ELR (cell line): ENCODE data around the gene CLDN19.

Experiments
- DNase-seq: peaks from one replicate; pipeline ENCODE4 v3.0.0-alpha.2; 2015; ENCODE audit warnings: low read depth

The CLDN19 gene

GRCh38 chr1:42700006-42700405 lies 40.0 kb downstream of the CLDN19 start:
- DNase-seq = peak; percentile 47

GRCh38 chr1:42698081-42698813 lies 41.8 kb downstream of the CLDN19 start:
- no peak for DNase-seq

- no peak for DNase-seq
Observed at GRCh38 chr1:42692911-42693310, 47.1 kb downstream of the CLDN19 start.

GRCh38 chr1:42692461-42692860 lies 47.6 kb downstream of the CLDN19 start:
- DNase-seq = no peak

- DNase-seq = no peak
Observed at GRCh38 chr1:42691157-42691498, 48.9 kb downstream of the CLDN19 start.

- no peak for DNase-seq
Observed at GRCh38 chr1:42690477-42691156, 49.4 kb downstream of the CLDN19 start.

GRCh38 chr1:42689912-42690311 lies 50.1 kb downstream of the CLDN19 start:
- no peak for DNase-seq

- no peak for DNase-seq
Observed at GRCh38 chr1:42686418-42686817, 53.6 kb downstream of the CLDN19 start.

- DNase-seq = peak; percentile 56
Observed at GRCh38 chr1:42684139-42684538, 55.9 kb downstream of the CLDN19 start.
